HFF-Myc (cell line): Measurements from ENCODE around the gene TTC3.
"Not testable (repeated sequence)": the region's sequence is repeated elsewhere in the genome, so short reads cannot be mapped to it uniquely, and the experiment has no call there.

Source experiments
- DNase-seq: peaks from one replicate; pipeline ENCODE4 v3.0.0-alpha.2; 2011; ENCODE audit warnings: low read depth; ENCODE audit errors: extremely low read depth
- H3K4me3 ChIP-seq: replicated peaks from 2 replicates; pipeline ENCODE4 v1.5.1; 2011; ENCODE audit warnings: low read depth, mild to moderate bottlenecking, control low read depth, low read length
- CTCF ChIP-seq: IDR thresholded peaks from 2 replicates; pipeline ENCODE4 v1.5.1; 2012; ENCODE audit warnings: mild to moderate bottlenecking, low read depth, low read length, control low read depth; ENCODE audit errors: missing control alignments

Gene TTC3

GRCh38 chr21:37130971-37131370, 57.9 kb downstream of the TTC3 start:
- H3K4me3 ChIP-seq, result no peak overlapping the region
- TF ChIP-seq CTCF, result no peak
- no peak for DNase-seq

- H3K4me3 ChIP-seq, result no peak overlapping the region
- DNase-seq, result no peak
- no peak for TF ChIP-seq CTCF
Measured at GRCh38 chr21:37136261-37136660, 63.2 kb downstream of the TTC3 start.

GRCh38 chr21:37136744-37137143, 63.7 kb downstream of the TTC3 start:
- H3K4me3 ChIP-seq, result no peak overlapping the region
- DNase-seq, result no peak
- TF ChIP-seq CTCF, result no peak

- no peak for TF ChIP-seq CTCF
- no peak for DNase-seq
- no peak overlapping the region for H3K4me3 ChIP-seq
Measured at GRCh38 chr21:37139154-37139553, 66.1 kb downstream of the TTC3 start.

- no peak overlapping the region for H3K4me3 ChIP-seq
- DNase-seq, result no peak
- TF ChIP-seq CTCF, result no peak
Measured at GRCh38 chr21:37139902-37140301, 66.8 kb downstream of the TTC3 start.

GRCh38 chr21:37143392-37143791, 70.3 kb downstream of the TTC3 start:
- not testable (repeated sequence) for DNase-seq, H3K4me3 ChIP-seq

- no peak overlapping the region for H3K4me3 ChIP-seq
- no peak for TF ChIP-seq CTCF
- no peak for DNase-seq
Measured at GRCh38 chr21:37145635-37146111, 72.6 kb downstream of the TTC3 start.
